ENCODE data around the gene RCC1.
"Not testable (repeated sequence)": the region's sequence is repeated elsewhere in the genome, so short reads cannot be mapped to it uniquely, and the experiment has no call there.

The RCC1 gene

GRCh38 chr1:28519946-28520725, 14.3 kb downstream of the RCC1 start:
- in situ Hi-C loops (cut with HindIII; ENCODE audit: low sequenced_read_pairs) = no loop called here
- no peak overlapping the region for H3K4me3 ChIP-seq (ENCODE audit: low read depth, low read length)
- no peak for DNase-seq (ENCODE audit: low read depth)
- no peak for TF ChIP-seq CTCF (IDR thresholded peaks at IDR 0.05; ENCODE audit: low read depth, low read length, missing control alignments)

GRCh38 chr1:28520796-28521195, 15.0 kb downstream of the RCC1 start:
- DNase-seq (ENCODE audit: low read depth); H3K4me3 ChIP-seq (ENCODE audit: low read depth, low read length); in situ Hi-C loops (cut with HindIII; ENCODE audit: low sequenced_read_pairs): not testable (repeated sequence)

GRCh38 chr1:28521502-28522164, 15.8 kb downstream of the RCC1 start:
- in situ Hi-C loops (cut with HindIII; ENCODE audit: low sequenced_read_pairs) = no loop called here
- DNase-seq (ENCODE audit: low read depth) = no peak
- TF ChIP-seq CTCF (IDR thresholded peaks at IDR 0.05; ENCODE audit: low read depth, low read length, missing control alignments) = no peak
- no peak overlapping the region for H3K4me3 ChIP-seq (ENCODE audit: low read depth, low read length)

GRCh38 chr1:28522537-28522936, 16.7 kb downstream of the RCC1 start:
- H3K4me3 ChIP-seq (ENCODE audit: low read depth, low read length); DNase-seq (ENCODE audit: low read depth); in situ Hi-C loops (cut with HindIII; ENCODE audit: low sequenced_read_pairs): not testable (repeated sequence)

- H3K4me3 ChIP-seq (ENCODE audit: low read depth, low read length); in situ Hi-C loops (cut with HindIII; ENCODE audit: low sequenced_read_pairs); DNase-seq (ENCODE audit: low read depth): not testable (repeated sequence)
These were observed 19.3 kb downstream of the RCC1 start for GRCh38 chr1:28525002-28525642.

GRCh38 chr1:28526886-28527285, 21.0 kb downstream of the RCC1 start:
- TF ChIP-seq CTCF (IDR thresholded peaks at IDR 0.05; ENCODE audit: low read depth, low read length, missing control alignments) = no peak
- in situ Hi-C loops (cut with HindIII; ENCODE audit: low sequenced_read_pairs) = no loop called here

GRCh38 chr1:28530456-28530855, 24.6 kb downstream of the RCC1 start:
- DNase-seq (ENCODE audit: low read depth) = no peak
- TF ChIP-seq CTCF (IDR thresholded peaks at IDR 0.05; ENCODE audit: low read depth, low read length, missing control alignments) = no peak
- in situ Hi-C loops (cut with HindIII; ENCODE audit: low sequenced_read_pairs) = no loop called here
- no peak overlapping the region for H3K4me3 ChIP-seq (ENCODE audit: low read depth, low read length)

More at GRCh38 chr1:28526886-28527285, 21.0 kb downstream of the RCC1 start:
- no peak for DNase-seq (ENCODE audit: low read depth)
- no peak overlapping the region for H3K4me3 ChIP-seq (ENCODE audit: low read depth, low read length)

GRCh38 chr1:28534671-28535070, 28.8 kb downstream of the RCC1 start:
- DNase-seq (ENCODE audit: low read depth) = no peak
- in situ Hi-C loops (cut with HindIII; ENCODE audit: low sequenced_read_pairs) = no loop called here
- H3K4me3 ChIP-seq (ENCODE audit: low read depth, low read length) = no peak overlapping the region
- TF ChIP-seq CTCF (IDR thresholded peaks at IDR 0.05; ENCODE audit: low read depth, low read length, missing control alignments) = no peak

Measured in astrocyte of the cerebellum (primary cell).